Mesothelial cell of epicardium (in vitro differentiated cells): ENCODE results near the gene MTARC1. TPM values are rescaled to one million over a fixed set of nuclear protein-coding genes. Genes with fewer than 3 reads are reported as not detected.

Experiments used
- DNase-seq, 2 experiments: peaks; one replicate each; pipeline ENCODE4 v3.0.0; 2021; ENCODE audit warnings: low spot score in 2 of 2; ENCODE audit not compliant: unreplicated experiment in 2 of 2
- H3K27ac Mint-ChIP-seq: 2 replicates; pipeline ENCODE4 v1.8.0; 2021; ENCODE audit warnings: mixed read lengths
- H3K27me3 Mint-ChIP-seq: 2 replicates; pipeline ENCODE4 v1.8.0; 2021; ENCODE audit warnings: low read depth, mixed read lengths
- H3K36me3 Mint-ChIP-seq: 2 replicates; pipeline ENCODE4 v1.8.0; 2021; ENCODE audit warnings: mixed read lengths
- H3K4me1 Mint-ChIP-seq: 2 replicates; pipeline ENCODE4 v1.8.0; 2021; ENCODE audit warnings: mixed read lengths
- H3K4me3 Mint-ChIP-seq: 2 replicates; pipeline ENCODE4 v1.8.0; 2021; ENCODE audit warnings: mild to moderate bottlenecking, moderate library complexity, mixed read lengths
- H3K9me3 Mint-ChIP-seq: 2 replicates; pipeline ENCODE4 v1.8.0; 2021; ENCODE audit warnings: mixed read lengths
- total RNA-seq: library from RNA; stranded (reverse); gene quantifications from 3 replicates; pipeline ENCODE4 v1.2.1, GENCODE V29; 2021
- TF ChIP-seq, protein P1 (sequence below): fragments of 200-600 bp; sonication (generic); IDR thresholded peaks from one replicate; pipeline ENCODE4 v1.5.0; 2021; ENCODE audit warnings: antibody characterized with exemption; ENCODE audit not compliant: unreplicated experiment

MTARC1 gene
- total RNA-seq, 1 donor from 2014 or later, result 11.9 TPM

DNA sequence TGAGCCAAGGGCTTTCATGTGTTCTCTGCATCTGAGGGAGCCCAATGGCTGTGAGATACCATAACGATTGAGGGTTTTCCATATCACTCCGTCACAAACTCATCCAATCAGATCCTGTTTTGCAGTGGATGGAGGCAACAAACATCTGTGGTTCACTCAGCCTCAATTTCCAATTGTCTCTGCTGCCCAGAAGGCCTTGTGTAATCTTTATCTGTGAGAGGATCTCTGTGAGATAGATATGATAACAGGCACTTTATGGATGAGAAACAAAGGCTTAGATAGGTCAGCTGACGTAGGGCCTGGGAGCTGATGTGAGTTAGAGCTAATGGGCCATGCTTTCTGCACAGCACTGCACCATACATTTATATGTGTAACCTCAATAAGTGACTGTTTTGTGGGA, 3.3 kb upstream of the MTARC1 start:
- H3K4me1 Mint-ChIP-seq, result peaks cover 16% of the 10 kb centered on the region
- no peaks in the 10 kb centered on the region for H3K27me3 Mint-ChIP-seq
- TF ChIP-seq, protein P1, sequence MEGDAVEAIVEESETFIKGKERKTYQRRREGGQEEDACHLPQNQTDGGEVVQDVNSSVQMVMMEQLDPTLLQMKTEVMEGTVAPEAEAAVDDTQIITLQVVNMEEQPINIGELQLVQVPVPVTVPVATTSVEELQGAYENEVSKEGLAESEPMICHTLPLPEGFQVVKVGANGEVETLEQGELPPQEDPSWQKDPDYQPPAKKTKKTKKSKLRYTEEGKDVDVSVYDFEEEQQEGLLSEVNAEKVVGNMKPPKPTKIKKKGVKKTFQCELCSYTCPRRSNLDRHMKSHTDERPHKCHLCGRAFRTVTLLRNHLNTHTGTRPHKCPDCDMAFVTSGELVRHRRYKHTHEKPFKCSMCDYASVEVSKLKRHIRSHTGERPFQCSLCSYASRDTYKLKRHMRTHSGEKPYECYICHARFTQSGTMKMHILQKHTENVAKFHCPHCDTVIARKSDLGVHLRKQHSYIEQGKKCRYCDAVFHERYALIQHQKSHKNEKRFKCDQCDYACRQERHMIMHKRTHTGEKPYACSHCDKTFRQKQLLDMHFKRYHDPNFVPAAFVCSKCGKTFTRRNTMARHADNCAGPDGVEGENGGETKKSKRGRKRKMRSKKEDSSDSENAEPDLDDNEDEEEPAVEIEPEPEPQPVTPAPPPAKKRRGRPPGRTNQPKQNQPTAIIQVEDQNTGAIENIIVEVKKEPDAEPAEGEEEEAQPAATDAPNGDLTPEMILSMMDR, result no peak
- no peak overlapping the region for H3K4me3 Mint-ChIP-seq
- H3K27ac Mint-ChIP-seq, result no peak overlapping the region
- no peak for DNase-seq
- H3K36me3 Mint-ChIP-seq, result no peaks in the 10 kb centered on the region
- H3K9me3 Mint-ChIP-seq, result no peaks in the 10 kb centered on the region

DNA sequence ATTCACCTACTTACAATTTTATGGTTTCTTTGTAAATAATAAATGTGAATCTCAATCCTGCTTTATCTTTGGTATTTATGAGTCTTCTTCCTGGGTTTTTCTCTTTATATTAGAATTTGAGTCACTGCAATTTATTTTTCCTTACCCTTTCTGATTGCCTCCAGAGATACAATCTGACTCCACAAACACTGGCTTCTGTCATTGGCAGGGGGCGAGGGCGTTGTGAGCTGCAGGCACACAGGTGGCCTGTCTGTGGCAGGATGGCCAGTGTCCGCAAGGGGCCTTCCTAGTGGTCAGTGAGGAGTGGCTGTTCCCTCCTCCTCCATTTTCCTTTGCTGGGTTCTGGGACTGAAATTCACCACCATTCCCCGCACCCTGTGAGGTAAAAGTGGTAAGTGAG, 2.0 kb upstream of the MTARC1 start:
- TF ChIP-seq, protein P1, result no peak
- no peaks in the 10 kb centered on the region for H3K9me3 Mint-ChIP-seq
- H3K4me3 Mint-ChIP-seq, result no peak overlapping the region
- peaks cover 16% of the 10 kb centered on the region for H3K4me1 Mint-ChIP-seq
- no peak for DNase-seq
- H3K36me3 Mint-ChIP-seq, result no peaks in the 10 kb centered on the region
- H3K27ac Mint-ChIP-seq, result no peak overlapping the region
- no peaks in the 10 kb centered on the region for H3K27me3 Mint-ChIP-seq

DNA sequence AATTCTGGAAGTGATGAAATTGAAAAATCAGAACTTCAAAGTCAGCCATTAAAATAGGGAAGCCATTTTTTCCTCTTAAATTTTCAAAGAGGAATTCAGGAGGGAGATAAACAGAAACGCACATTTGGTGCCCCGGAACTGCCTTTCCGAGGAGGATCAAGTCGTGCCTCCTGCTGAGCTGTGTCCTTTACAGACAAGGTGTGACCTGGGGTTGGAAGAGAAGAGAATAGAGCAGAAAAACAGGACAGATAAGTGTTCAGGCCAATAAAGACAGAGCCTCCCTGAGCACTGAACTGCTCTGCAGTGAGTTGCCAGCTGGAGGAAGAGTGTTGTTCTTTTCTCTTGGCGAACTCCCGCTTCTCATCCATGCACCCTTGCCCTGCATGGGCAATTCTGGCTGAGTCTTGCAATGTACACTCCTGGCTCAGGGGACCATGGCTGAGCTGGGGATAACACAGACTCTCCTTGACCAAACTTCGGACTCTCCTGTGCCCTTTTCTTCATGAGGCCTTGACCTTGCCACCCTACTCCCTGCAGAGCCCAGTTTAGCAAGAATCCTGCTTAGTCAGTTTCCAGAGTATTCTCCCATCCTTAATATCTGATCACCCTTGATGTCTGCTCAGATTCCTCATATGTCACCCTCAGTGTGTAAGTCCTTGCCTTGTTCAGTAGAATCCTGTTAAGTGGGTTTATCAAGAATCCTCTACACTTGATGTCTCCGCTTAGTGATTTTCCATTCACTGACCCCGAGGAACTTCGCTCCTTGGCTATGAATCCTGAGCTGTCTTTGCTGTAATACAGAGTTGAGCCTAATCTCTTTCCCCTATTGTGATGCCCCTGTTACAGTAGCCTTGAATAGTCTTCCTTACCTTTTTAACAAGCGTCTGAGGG, 1.3 kb upstream of the MTARC1 start:
- TF ChIP-seq, protein P1, result no peak
- peak overlapping the region; percentile 69 for H3K4me3 Mint-ChIP-seq
- H3K27me3 Mint-ChIP-seq, result no peaks in the 10 kb centered on the region
- H3K36me3 Mint-ChIP-seq, result no peaks in the 10 kb centered on the region
- H3K27ac Mint-ChIP-seq, result no peak overlapping the region
- H3K9me3 Mint-ChIP-seq, result no peaks in the 10 kb centered on the region
- no peak for DNase-seq
- H3K4me1 Mint-ChIP-seq, result peaks cover 16% of the 10 kb centered on the region

DNA sequence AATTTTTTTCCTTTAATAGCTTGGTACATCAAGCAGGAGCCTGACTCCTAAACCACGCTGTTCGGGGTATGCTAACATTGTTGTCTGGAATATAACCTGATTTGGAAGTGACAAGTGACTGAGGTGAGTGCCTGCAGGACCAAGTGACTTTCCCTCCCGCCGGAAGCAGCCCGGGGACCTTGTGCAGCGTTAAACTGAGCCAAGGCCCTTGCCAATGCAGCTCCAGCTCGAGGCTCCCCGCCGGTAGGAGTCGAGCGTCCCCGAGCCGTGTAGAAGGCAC, 716 bp upstream of the MTARC1 start:
- Mint-ChIP-seq H3K4me1 (peaks cover 16% of the 10 kb centered on the region), H3K9me3 (no peaks in the 10 kb centered on the region), H3K27ac (no peak overlapping the region), H3K27me3 (no peaks in the 10 kb centered on the region), H3K36me3 (no peaks in the 10 kb centered on the region), H3K4me3 (peak overlapping the region; percentile 69)
- DNase-seq, result no peak
- TF ChIP-seq, protein P1, result no peak

DNA sequence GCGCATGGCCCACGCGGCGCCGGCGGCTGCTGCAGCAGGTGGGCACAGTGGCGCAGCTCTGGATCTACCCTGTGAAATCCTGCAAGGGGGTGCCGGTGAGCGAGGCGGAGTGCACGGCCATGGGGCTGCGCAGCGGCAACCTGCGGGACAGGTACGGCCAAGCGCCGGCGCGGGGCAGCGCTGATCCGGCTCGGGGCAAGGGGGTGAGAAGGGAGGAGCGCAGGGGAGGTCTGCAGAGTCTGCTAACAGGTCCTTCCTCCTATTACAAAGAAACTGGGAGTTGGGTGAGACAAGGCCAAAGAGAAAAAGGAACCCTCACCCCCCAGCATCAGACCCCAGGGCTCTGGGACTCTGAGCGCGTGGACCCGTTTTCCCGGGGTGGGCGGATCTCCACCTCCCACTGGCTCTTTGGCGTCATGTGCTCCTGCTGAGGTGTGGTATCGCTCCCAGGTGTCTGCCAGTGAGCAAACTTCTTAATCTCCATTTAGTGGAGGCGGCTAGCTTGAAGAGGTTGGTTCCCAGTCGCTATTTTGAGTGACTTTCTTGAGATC, 431 bp downstream of the MTARC1 start:
- peak overlapping the region; percentile 87 for H3K27ac Mint-ChIP-seq
- DNase-seq, result no peak
- no peaks in the 10 kb centered on the region for H3K9me3 Mint-ChIP-seq
- TF ChIP-seq, protein P1, result no peak
- no peaks in the 10 kb centered on the region for H3K27me3 Mint-ChIP-seq
- H3K36me3 Mint-ChIP-seq, result no peaks in the 10 kb centered on the region
- H3K4me3 Mint-ChIP-seq, result peak overlapping the region; percentile 76
- H3K4me1 Mint-ChIP-seq, result peaks cover 16% of the 10 kb centered on the region
